SK-N-MC (cell line): ENCODE results near the gene SLC7A7.

Experiments used
- DNase-seq: peaks from one replicate; pipeline ENCODE4 v3.0.0-alpha.2; 2011; ENCODE audit warnings: low read depth, low spot score
- H3K27ac ChIP-seq: fragments of 200-600 bp; sonication (generic); 2 replicates; pipeline ENCODE4 v1.5.1; 2016; ENCODE audit warnings: mixed run types
- H3K36me3 ChIP-seq: fragments of 200-600 bp; sonication (generic); 2 replicates; pipeline ENCODE4 v1.6.1; 2017; ENCODE audit warnings: antibody characterized with exemption, low read length, mixed read lengths; ENCODE audit not compliant: insufficient read depth
- H3K4me3 ChIP-seq: fragments of 200-600 bp; sonication (generic); 2 replicates; pipeline ENCODE4 v1.5.1; 2016
- H3K9ac ChIP-seq: fragments of 200-600 bp; sonication (generic); 2 replicates; pipeline ENCODE4 v1.8.0; 2017; ENCODE audit warnings: mixed run types, mixed read lengths; ENCODE audit not compliant: insufficient read length
- H3K9me3 ChIP-seq: fragments of 200-600 bp; sonication (generic); 2 replicates; pipeline ENCODE4 v1.6.1; 2017; ENCODE audit warnings: low read depth, mild to moderate bottlenecking, antibody characterized with exemption, low read length, moderate library complexity, mixed read lengths
- EZH2 ChIP-seq: fragments of 200-600 bp; sonication (generic); IDR thresholded peaks from one replicate; pipeline ENCODE4 v1.6.1; 2017; ENCODE audit warnings: antibody characterized with exemption
- FOXP2 ChIP-seq: optimal IDR thresholded peaks from 2 replicates; pipeline ENCODE3; 2011; ENCODE audit warnings: mild to moderate bottlenecking, moderate library complexity; ENCODE audit not compliant: insufficient read depth; ENCODE audit errors: extremely low read length, control extremely low read depth
- POLR2AphosphoS5 ChIP-seq: IDR thresholded peaks from 2 replicates; pipeline ENCODE4 v1.6.1; 2012; ENCODE audit warnings: mild to moderate bottlenecking, low read depth, low read length, borderline replicate concordance

The SLC7A7 gene

GRCh38 chr14:22850944-22851764 is 35.9 kb upstream of the SLC7A7 start:
- Histone ChIP-seq H3K4me3 (no peak overlapping the region), H3K36me3 (peaks cover 3% of the 10 kb centered on the region; the same call in 1 of the 2 replicates), H3K27ac (peak overlapping the region; percentile 17; the same call in 1 of the 2 replicates), H3K9ac (no peak overlapping the region), H3K9me3 (no peaks in the 10 kb centered on the region)
- TF ChIP-seq POLR2AphosphoS5 = no peak
- DNase-seq = no peak

DNA sequence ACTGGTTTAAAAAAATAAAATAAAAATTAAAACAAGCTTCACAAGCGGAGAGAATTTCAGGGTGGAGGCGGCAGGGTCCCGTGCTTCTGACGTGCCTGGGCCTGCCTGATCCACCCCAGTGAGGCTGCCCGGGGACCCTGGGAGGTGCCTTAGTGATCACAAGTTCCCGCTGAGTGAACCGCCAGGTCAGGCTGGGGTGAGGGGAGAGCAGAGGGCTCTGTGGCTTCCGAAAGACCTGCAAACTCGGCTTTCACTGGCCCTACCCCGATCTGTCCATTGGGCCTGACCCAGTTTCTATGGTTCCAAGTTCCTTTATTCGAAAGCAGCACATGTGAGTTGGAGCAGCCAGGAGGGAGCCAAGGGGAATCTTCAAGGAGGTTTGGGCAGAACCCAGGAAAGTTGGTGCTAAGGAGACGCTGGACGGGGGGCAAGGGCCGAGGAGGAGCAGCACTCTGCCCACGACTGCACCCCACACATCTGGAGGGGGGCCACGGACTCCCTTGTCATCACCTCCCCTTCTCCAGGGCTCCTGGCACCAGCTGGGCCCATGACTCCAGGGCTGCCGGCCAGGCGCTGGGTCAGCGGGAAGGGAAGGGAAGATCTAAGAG is 34.1 kb upstream of the SLC7A7 start:
- DNase-seq = no peak
- peak overlapping the region; percentile 97 for H3K27ac ChIP-seq
- no peaks in the 10 kb centered on the region for H3K9me3 ChIP-seq
- peak overlapping the region; percentile 68 for H3K4me3 ChIP-seq
- peaks cover 18% of the 10 kb centered on the region; the same call in 1 of the 2 replicates for H3K36me3 ChIP-seq
- peak overlapping the region; percentile 75 for H3K9ac ChIP-seq
- TF ChIP-seq POLR2AphosphoS5 = no peak
- TF ChIP-seq EZH2 = no peak
- TF ChIP-seq FOXP2 = no peak

DNA sequence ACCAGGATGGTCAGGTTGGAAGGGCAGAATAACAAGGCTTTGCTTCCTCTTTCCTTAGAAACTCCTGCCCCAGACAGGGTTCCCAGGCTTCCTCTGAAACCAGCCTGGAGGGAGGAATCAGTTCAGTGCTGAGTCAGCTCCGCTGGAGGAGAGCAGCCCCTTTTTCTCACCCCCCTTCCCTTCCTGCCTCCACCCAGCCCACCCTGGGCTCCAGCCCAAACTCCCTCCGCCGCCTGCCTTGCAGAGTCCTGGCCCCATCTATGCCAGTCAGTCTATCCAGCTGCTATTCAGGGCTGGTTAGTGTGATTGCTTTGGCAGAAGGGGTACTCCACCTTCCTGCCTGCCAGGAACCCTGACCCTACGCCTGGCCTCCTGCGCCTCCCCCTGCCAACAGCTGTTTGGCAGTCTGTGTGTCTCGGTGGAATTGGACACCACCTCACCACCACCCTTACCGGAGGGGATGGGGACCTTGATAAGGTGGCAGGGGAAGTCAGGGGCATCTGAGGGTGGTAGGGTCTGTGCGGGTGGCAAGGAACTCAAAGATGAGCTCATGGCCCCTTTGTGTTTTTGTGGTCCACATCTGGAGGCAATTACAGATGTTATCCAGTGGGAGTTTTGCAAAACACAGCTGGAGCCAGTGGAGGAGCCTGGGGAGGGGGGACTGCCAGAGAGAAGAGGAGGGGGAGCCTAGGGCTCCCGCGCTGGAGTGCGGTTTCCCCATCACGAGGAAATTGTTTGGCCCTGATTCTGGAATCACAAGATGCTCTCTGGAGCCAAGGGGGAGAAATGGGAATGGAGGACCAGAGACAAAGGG is 33.3 kb upstream of the SLC7A7 start:
- TF ChIP-seq FOXP2 (no peak), POLR2AphosphoS5 (no peak; the same call in none of the 2 replicates), EZH2 (no peak)
- Histone ChIP-seq H3K36me3 (peaks cover 23% of the 10 kb centered on the region; the same call in 1 of the 2 replicates), H3K27ac (peak overlapping the region; percentile 97), H3K9me3 (no peaks in the 10 kb centered on the region), H3K9ac (peak overlapping the region; percentile 73), H3K4me3 (peak overlapping the region; percentile 68)
- DNase-seq = peak; percentile 92

DNA sequence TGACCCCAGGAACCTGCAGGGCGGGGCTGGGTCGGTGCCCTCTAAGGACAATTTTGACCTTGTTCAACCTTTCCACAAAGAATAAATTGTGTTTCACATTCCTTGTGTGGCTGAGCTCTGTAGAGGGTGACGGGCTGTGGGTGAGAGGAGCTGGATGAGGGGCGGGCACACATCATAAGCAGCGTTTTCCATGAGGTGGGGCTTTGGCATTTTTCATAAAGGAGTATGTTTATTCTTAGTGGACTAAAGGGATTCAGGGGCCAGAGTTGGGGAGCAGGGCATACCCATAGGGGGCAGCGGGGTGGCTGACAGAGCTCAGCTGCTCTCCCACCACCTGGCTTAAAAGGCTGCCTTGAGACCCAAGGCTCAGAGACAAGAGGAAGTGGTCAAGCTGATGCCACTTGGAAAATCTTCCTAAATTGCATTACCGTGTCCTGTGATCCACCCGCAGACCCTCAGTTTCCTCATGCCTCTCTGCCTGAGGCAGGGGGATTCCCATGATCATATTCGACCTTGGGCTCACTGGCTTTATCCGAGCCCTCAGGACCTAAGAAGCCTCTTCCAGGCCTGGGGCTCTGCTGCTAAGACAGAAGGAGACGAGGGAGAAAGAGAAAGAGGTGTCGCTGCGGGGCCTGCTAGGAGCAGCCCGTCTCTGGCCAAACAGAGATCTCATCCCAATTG is 32.6 kb upstream of the SLC7A7 start:
- DNase-seq = no peak
- H3K27ac ChIP-seq = peak overlapping the region; percentile 97
- TF ChIP-seq POLR2AphosphoS5 (no peak), FOXP2 (no peak), EZH2 (no peak)
- no peaks in the 10 kb centered on the region for H3K9me3 ChIP-seq
- peak overlapping the region; percentile 73 for H3K9ac ChIP-seq
- H3K36me3 ChIP-seq = peaks cover 31% of the 10 kb centered on the region
- peak overlapping the region; percentile 68 for H3K4me3 ChIP-seq

DNA sequence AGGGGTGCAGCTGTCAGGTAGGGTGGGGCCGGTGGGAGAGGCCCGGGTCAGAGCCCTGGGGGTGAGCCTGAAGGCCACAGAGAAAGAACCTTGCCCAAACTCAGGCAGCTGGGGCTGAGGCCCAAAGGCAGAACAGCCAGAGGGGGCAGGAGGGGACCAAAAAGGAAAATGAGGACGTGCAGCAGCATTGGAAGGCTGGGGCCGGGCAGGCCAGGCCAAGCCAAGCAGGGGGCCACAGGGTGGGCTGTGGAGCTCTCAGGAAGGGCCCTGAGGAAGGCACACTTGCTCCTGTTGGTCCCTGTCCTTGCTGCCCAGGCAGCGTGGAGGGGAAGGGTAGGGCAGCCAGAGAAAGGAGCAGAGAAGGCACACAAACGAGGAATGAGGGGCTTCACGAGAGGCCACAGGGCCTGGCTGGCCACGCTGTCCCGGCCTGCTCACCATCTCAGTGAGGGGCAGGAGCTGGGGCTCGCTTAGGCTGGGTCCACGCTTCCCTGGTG is 31.6 kb upstream of the SLC7A7 start:
- no peak for DNase-seq
- Histone ChIP-seq H3K9ac (no peak overlapping the region), H3K27ac (peak overlapping the region; percentile 77), H3K36me3 (peaks cover 40% of the 10 kb centered on the region), H3K9me3 (no peaks in the 10 kb centered on the region), H3K4me3 (no peak overlapping the region)
- TF ChIP-seq EZH2 (no peak), POLR2AphosphoS5 (no peak), FOXP2 (no peak)

DNA sequence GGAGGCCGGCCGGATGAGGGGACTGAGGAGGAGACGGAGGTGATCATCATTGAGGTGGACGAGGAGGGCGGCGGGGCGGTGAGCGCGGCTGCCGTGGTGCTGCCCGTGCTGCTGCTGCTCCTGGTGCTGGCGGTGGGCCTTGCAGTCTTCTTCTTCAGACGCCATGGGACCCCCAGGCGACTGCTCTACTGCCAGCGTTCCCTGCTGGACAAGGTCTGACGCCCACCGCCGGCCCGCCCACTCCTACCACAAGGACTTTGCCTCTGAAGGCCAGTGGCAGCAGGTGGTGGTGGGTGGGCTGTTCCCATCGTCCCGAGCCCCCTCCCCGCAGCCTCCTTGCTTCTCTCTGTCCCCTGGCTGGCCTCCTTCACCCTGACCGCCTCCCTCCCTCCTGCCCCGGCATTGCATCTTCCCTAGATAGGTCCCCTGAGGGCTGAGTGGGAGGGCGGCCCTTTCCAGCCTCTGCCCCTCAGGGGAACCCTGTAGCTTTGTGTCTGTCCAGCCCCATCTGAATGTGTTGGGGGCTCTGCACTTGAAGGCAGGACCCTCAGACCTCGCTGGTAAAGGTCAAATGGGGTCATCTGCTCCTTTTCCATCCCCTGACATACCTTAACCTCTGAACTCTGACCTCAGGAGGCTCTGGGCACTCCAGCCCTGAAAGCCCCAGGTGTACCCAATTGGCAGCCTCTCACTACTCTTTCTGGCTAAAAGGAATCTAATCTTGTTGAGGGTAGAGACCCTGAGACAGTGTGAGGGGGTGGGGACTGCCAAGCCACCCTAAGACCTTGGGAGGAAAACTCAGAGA is 30.8 kb upstream of the SLC7A7 start:
- Histone ChIP-seq H3K4me3 (no peak overlapping the region), H3K9me3 (no peaks in the 10 kb centered on the region), H3K9ac (no peak overlapping the region), H3K36me3 (peaks cover 48% of the 10 kb centered on the region), H3K27ac (peak overlapping the region; percentile 77; the same call in 1 of the 2 replicates)
- TF ChIP-seq FOXP2 = no peak
- TF ChIP-seq EZH2 = no peak
- TF ChIP-seq POLR2AphosphoS5 = no peak
- DNase-seq = no peak

GRCh38 chr14:22845103-22845394 is 29.8 kb upstream of the SLC7A7 start:
- Histone ChIP-seq H3K4me3 (no peak overlapping the region), H3K9ac (no peak overlapping the region), H3K9me3 (no peaks in the 10 kb centered on the region), H3K27ac (no peak overlapping the region), H3K36me3 (peaks cover 52% of the 10 kb centered on the region)
- DNase-seq = no peak
- TF ChIP-seq FOXP2 = no peak
- TF ChIP-seq POLR2AphosphoS5 = no peak
- TF ChIP-seq EZH2 = no peak
